Ovary (tissue), 9 donors: ENCODE measurements around the gene CCDC196. TPM values are rescaled to one million over a fixed set of nuclear protein-coding genes. Genes with fewer than 3 reads are reported as not detected.
"Not testable (repeated sequence)": the region's sequence is repeated elsewhere in the genome, so short reads cannot be mapped to it uniquely, and the experiment has no call there.

Experiments used
- DNase-seq, 5 donors: peaks; one replicate each; pipeline ENCODE4 v3.0.0-alpha.2; 2019 to 2020
- H3K27ac ChIP-seq, 2 donors: fragments of 200-600 bp; one replicate each; pipeline versions ENCODE4 v1.5.1 to v1.8.0; 2019 to 2022
- H3K27me3 ChIP-seq: fragments of 200-600 bp; one replicate; pipeline ENCODE4 v1.8.0; 2022
- H3K36me3 ChIP-seq: fragments of 200-600 bp; sonication (generic); one replicate; pipeline ENCODE4 v1.5.1; 2019
- H3K4me1 ChIP-seq: one replicate; pipeline ENCODE4 v1.8.1; 2013; ENCODE audit warnings: mild to moderate bottlenecking, moderate library complexity; ENCODE audit not compliant: insufficient read depth
- H3K4me3 ChIP-seq: fragments of 200-600 bp; sonication (generic); one replicate; pipeline ENCODE4 v1.5.1; 2017
- H3K9me3 ChIP-seq, 2 donors: fragments of 200-600 bp in 1 of 2; sonication (generic) in 1 of 2; one replicate each; pipeline versions ENCODE4 v1.5.1 to v1.8.1; 2013 to 2019; ENCODE audit warnings: mild to moderate bottlenecking in 1 of 2, moderate library complexity in 1 of 2
- CTCF ChIP-seq, 3 donors: fragments of 450-650 bp in 2 of 3; fragments of 200-600 bp in 1 of 3; IDR thresholded peaks; one replicate each; pipeline versions ENCODE4 v1.5.1 to v1.8.0; 2016 to 2022; ENCODE audit warnings: antibody characterized with exemption in 3 of 3, mild to moderate bottlenecking in 1 of 3
- EP300 ChIP-seq: sonication (generic); formaldehyde crosslinking; IDR thresholded peaks from one replicate; pipeline ENCODE4 v1.6.1; 2017; ENCODE audit warnings: antibody characterized with exemption
- POLR2A ChIP-seq: fragments of 450-650 bp; IDR thresholded peaks from one replicate; pipeline ENCODE4 v1.6.1; 2017; ENCODE audit warnings: antibody characterized with exemption, mild to moderate bottlenecking, moderate library complexity
- WGBS, 3 donors: extraction: QIAGEN DNeasy Blood & Tissue Kit in 1 of 3; methylation state at CpG; one replicate each; pipeline versions ENCODE4 v1.1.5 to v1.1.7; 2013 to 2017; 5-methylcytosine and 5-hydroxymethylcytosine counted together
- intact Hi-C, 4 donors: fragments of 100-400 bp; cut with DNase I; formaldehyde crosslinking; loops; one replicate each; pipeline versions ENCODE4 v1.11.0 to v1.15.1; 2022 to 2023
- polyA plus RNA-seq, 2 donors: library from polyadenylated mRNA; stranded (reverse); fragments of 200-250 nt in 1 of 2; fragments of 350-450 nt in 1 of 2; fragmentation: Illumina TruSeq in 1 of 2; extraction: RNeasy Lipid Tissue Mini Kit (QIAGEN cat#74804) in 1 of 2; gene quantifications; one replicate each; pipeline ENCODE4 v1.2.3, GENCODE V29; 2013 to 2014
- total RNA-seq, 7 donors: library from RNA; depleted of rRNA in 2 of 7; stranded (reverse); fragments of >200 nt in 2 of 7; fragmentation: NEBNext Ultra II Directional in 3 of 7; extraction: Animal tissue kit (Norgen Biotek cat#: 25700) in 3 of 7; gene quantifications; one replicate each; pipeline versions ENCODE4 v1.1.0 to v1.2.4, GENCODE V29; 2016 to 2023
- donor health status: DM: no; HTN: no; CAD: no; lungs with moderate emphysema.
- donor health status: DM: no; HTN: no; CAD: no.
- donor health status: Bipolar disorder and iron deficiency.
- donor health status: DM: yes; HTN: yes; CAD: no.
- donor health status: DM: no; HTN: no; CAD: no.
- donor health status: DM: yes; HTN: yes; CAD: no.

Gene CCDC196
- total and polyA plus RNA-seq, 9 donors: not detected

GRCh38 chr14:66543996-66544395 is 57.8 kb downstream of the CCDC196 start:
- Histone ChIP-seq H3K36me3 (no peaks in the 10 kb centered on the region), H3K9me3 (no peaks in the 10 kb centered on the region), H3K27ac (no peak overlapping the region), H3K4me1 (no peaks in the 10 kb centered on the region), H3K4me3 (no peak overlapping the region), H3K27me3 (no peaks in the 10 kb centered on the region)
- WGBS, 3 donors: 49 to 84% (median 84%) methylated on average over 2 of the region's 2 CpGs
- intact Hi-C loops: no loop called here
- TF ChIP-seq CTCF (IDR thresholded peaks at IDR 0.05): no peak
- no peak for TF ChIP-seq POLR2A
- TF ChIP-seq EP300: no peak
- no peak for DNase-seq

GRCh38 chr14:66545191-66545590 is 59.0 kb downstream of the CCDC196 start:
- WGBS, 3 donors: 90 to 100% (median 98%) methylated on average over 1 to 21 of the region's 32 CpGs
- H3K27ac ChIP-seq, H3K27me3 ChIP-seq, intact Hi-C loops, H3K4me3 ChIP-seq, H3K36me3 ChIP-seq, DNase-seq, H3K9me3 ChIP-seq, H3K4me1 ChIP-seq: not testable (repeated sequence)

GRCh38 chr14:66545751-66546150 is 59.6 kb downstream of the CCDC196 start:
- H3K4me3 ChIP-seq, H3K27me3 ChIP-seq, DNase-seq, H3K36me3 ChIP-seq, intact Hi-C loops, H3K9me3 ChIP-seq, H3K4me1 ChIP-seq, H3K27ac ChIP-seq: not testable (repeated sequence)
- 96 to 98% (median 97%) methylated on average over 17 to 27 of the region's 32 CpGs for WGBS, 3 donors

Other genes with a start within 250 kb of the CCDC196 start
- gene GPHN, start 21.8 kb downstream of the CCDC196 start, total RNA-seq: 10 to 100 TPM in 6 of 7 donors, 1 to 10 TPM in 1; 8.3 to 44.9 (median 20.3) TPM
- 10 to 100 TPM in 1 of 2 donors, 1 to 10 TPM in 1; 8.3 to 23.0 TPM for gene GPHN, start 21.8 kb downstream of the CCDC196 start, polyA plus RNA-seq